ENCODE data around the gene AKT1. TPM values are rescaled to one million over a fixed set of nuclear protein-coding genes. Genes with fewer than 3 reads are reported as not detected.
A peak's percentile ranks its signal among the peaks of the same experiment; 100 is the strongest.

AKT1 gene
- total and polyA plus RNA-seq, 4 donors: 30.6 to 192 (median 58.7) TPM

DNA sequence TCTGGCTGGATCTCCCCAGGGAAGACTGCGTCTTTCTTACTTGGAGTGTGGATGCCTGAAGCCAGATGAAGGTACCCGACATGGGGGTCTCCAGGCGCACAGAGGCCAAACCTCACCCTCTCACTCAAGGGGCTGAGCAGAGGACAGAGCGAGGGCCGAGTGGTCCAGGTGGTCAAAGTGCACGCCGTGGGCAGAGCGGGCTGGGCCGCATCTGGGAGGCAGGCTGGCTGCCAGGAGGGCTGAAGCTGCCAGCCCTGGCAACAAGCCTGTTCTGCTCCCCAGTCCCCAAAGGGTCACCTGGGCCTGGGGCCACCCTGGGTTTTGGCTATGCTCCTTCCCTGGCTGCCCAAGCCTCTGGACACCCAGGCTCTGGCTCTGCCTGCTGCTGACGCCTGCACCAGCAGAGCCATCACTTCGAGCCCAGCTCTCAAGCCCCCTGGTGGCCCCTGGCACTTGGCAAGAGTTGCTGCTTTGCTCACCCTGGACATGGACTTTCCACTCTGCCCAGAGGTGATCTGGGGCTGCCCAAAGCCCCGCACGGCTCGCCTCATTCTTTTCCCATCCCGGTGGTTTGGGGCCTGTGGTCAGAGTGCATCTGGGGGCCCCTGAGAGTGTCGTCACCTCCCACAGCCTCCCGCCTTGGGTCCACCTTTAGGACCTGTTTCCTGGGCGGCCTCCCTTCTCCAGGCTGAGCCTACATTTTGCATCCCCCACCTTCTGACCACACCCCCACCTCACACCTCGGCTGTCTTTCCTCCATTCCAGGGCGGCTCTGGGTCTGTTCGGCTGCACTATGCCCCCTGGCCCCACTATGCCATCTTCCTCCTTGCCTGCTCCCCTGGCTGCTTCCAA is 68.7 kb downstream of the AKT1 start:
- no peaks in the 10 kb centered on the region for H3K9me3 ChIP-seq (ENCODE audit: control insufficient read depth in 4 of 4, low read length in 3 of 4)
- DNase-seq (ENCODE audit: low spot score): no peak
- peak overlapping the region; percentile 93 to 97 for H3K27ac ChIP-seq (ENCODE audit: low read depth in 1 of 2, low read length in 2 of 2)
- no peaks in the 10 kb centered on the region for H3K36me3 ChIP-seq (ENCODE audit: control insufficient read depth in 4 of 4, insufficient read depth in 3 of 4, low read depth in 1 of 4, low read length in 3 of 4)
- no peak overlapping the region for H3K4me3 ChIP-seq (ENCODE audit: low read depth in 1 of 3, low read length in 3 of 3)
- peak overlapping the region in 1 of 2 donors; percentile 18 for H3K9ac ChIP-seq (ENCODE audit: low read depth in 1 of 2, low read length in 2 of 2)
- H3K27me3 ChIP-seq (ENCODE audit: control insufficient read depth in 4 of 4, insufficient read depth in 4 of 4, low read length in 3 of 4): no peaks in the 10 kb centered on the region
- H3K4me1 ChIP-seq (ENCODE audit: control insufficient read depth in 4 of 4, insufficient read depth in 4 of 4, low read length in 3 of 4): peaks cover 20 to 55% (median 42%) of the 10 kb centered on the region in 4 donors
- TF ChIP-seq RAD21 (IDR thresholded peaks at IDR 0.05): peak in 1 of 2 donors; percentile 6
- TF ChIP-seq, protein P1, sequence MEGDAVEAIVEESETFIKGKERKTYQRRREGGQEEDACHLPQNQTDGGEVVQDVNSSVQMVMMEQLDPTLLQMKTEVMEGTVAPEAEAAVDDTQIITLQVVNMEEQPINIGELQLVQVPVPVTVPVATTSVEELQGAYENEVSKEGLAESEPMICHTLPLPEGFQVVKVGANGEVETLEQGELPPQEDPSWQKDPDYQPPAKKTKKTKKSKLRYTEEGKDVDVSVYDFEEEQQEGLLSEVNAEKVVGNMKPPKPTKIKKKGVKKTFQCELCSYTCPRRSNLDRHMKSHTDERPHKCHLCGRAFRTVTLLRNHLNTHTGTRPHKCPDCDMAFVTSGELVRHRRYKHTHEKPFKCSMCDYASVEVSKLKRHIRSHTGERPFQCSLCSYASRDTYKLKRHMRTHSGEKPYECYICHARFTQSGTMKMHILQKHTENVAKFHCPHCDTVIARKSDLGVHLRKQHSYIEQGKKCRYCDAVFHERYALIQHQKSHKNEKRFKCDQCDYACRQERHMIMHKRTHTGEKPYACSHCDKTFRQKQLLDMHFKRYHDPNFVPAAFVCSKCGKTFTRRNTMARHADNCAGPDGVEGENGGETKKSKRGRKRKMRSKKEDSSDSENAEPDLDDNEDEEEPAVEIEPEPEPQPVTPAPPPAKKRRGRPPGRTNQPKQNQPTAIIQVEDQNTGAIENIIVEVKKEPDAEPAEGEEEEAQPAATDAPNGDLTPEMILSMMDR (IDR thresholded peaks at IDR 0.05; ENCODE audit: low read depth, low read length, missing input control): no peak
- peak; percentile 19 for TF ChIP-seq NR2F2 (IDR thresholded peaks at IDR 0.05)
- TF ChIP-seq, protein P2, sequence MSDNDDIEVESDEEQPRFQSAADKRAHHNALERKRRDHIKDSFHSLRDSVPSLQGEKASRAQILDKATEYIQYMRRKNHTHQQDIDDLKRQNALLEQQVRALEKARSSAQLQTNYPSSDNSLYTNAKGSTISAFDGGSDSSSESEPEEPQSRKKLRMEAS (IDR thresholded peaks at IDR 0.05): no peak
- peak; percentile 75 for TF ChIP-seq SP1 (IDR thresholded peaks at IDR 0.05)
- TF ChIP-seq YY1 (IDR thresholded peaks at IDR 0.05): no peak
- no peak for TF ChIP-seq GABPA (IDR thresholded peaks at IDR 0.05 in 1 of 2, conservative IDR thresholded peaks at IDR 0.05 in 1 of 2)
- peak; percentile 80 to 84 for TF ChIP-seq RXRA (IDR thresholded peaks at IDR 0.05)
- TF ChIP-seq EGR1 (IDR thresholded peaks at IDR 0.05; ENCODE audit: low read depth in 2 of 2): no peak
- no peak for TF ChIP-seq FOXA2 (IDR thresholded peaks at IDR 0.05)
- peak in 1 of 2 donors; percentile 20 for TF ChIP-seq JUND (IDR thresholded peaks at IDR 0.05)
- TF ChIP-seq, protein P3, sequence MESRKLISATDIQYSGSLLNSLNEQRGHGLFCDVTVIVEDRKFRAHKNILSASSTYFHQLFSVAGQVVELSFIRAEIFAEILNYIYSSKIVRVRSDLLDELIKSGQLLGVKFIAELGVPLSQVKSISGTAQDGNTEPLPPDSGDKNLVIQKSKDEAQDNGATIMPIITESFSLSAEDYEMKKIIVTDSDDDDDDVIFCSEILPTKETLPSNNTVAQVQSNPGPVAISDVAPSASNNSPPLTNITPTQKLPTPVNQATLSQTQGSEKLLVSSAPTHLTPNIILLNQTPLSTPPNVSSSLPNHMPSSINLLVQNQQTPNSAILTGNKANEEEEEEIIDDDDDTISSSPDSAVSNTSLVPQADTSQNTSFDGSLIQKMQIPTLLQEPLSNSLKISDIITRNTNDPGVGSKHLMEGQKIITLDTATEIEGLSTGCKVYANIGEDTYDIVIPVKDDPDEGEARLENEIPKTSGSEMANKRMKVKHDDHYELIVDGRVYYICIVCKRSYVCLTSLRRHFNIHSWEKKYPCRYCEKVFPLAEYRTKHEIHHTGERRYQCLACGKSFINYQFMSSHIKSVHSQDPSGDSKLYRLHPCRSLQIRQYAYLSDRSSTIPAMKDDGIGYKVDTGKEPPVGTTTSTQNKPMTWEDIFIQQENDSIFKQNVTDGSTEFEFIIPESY (IDR thresholded peaks at IDR 0.05): no peak
- no peak for TF ChIP-seq FOXA1 (IDR thresholded peaks at IDR 0.05)
- TF ChIP-seq, protein P4, sequence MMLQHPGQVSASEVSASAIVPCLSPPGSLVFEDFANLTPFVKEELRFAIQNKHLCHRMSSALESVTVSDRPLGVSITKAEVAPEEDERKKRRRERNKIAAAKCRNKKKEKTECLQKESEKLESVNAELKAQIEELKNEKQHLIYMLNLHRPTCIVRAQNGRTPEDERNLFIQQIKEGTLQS (IDR thresholded peaks at IDR 0.05): no peak
- TF ChIP-seq TAF1 (conservative IDR thresholded peaks at IDR 0.05): no peak
- peak; percentile 78 to 86 for TF ChIP-seq HNF4A (conservative IDR thresholded peaks at IDR 0.05)
- TF ChIP-seq HNF4G (IDR thresholded peaks at IDR 0.05): peak; percentile 50
- TF ChIP-seq, protein P5, sequence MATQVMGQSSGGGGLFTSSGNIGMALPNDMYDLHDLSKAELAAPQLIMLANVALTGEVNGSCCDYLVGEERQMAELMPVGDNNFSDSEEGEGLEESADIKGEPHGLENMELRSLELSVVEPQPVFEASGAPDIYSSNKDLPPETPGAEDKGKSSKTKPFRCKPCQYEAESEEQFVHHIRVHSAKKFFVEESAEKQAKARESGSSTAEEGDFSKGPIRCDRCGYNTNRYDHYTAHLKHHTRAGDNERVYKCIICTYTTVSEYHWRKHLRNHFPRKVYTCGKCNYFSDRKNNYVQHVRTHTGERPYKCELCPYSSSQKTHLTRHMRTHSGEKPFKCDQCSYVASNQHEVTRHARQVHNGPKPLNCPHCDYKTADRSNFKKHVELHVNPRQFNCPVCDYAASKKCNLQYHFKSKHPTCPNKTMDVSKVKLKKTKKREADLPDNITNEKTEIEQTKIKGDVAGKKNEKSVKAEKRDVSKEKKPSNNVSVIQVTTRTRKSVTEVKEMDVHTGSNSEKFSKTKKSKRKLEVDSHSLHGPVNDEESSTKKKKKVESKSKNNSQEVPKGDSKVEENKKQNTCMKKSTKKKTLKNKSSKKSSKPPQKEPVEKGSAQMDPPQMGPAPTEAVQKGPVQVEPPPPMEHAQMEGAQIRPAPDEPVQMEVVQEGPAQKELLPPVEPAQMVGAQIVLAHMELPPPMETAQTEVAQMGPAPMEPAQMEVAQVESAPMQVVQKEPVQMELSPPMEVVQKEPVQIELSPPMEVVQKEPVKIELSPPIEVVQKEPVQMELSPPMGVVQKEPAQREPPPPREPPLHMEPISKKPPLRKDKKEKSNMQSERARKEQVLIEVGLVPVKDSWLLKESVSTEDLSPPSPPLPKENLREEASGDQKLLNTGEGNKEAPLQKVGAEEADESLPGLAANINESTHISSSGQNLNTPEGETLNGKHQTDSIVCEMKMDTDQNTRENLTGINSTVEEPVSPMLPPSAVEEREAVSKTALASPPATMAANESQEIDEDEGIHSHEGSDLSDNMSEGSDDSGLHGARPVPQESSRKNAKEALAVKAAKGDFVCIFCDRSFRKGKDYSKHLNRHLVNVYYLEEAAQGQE (IDR thresholded peaks at IDR 0.05): no peak
- 47% methylated on average over 21 of the region's 21 CpGs for WGBS

Measured in liver (tissue), 9 donors.